K562 (cell line): Measurements from ENCODE around the gene ABCA8. TPM values are rescaled to one million over a fixed set of nuclear protein-coding genes. Genes with fewer than 3 reads are reported as not detected.

ENCODE experiments used
- ATAC-seq: fragments of 200-7000 bp; cut with Tn5 transposase; 3 replicates; pipeline ENCODE4 v1.9.1; 2020; ENCODE audit warnings: moderate library complexity
- BruUV-seq: library from RNA; stranded (reverse); fragments of 400-500 nt; replicated peaks from 2 replicates; lab custom pipeline; 2021; lab: Mats Ljungman, UMichigan
- CTCF ChIA-PET: fragments of 300-600 bp; formaldehyde crosslinking; extraction: SDS; loops from one replicate; lab custom pipeline; 2021; ENCODE audit warnings: low intra/inter-chr PET ratio; lab: Yijun Ruan, JAX
- POLR2A ChIA-PET: fragments of 300-600, 350-650 bp; sonication (Branson Sonifier 250); formaldehyde crosslinking; extraction: SDS; loops from one replicate; lab custom pipeline; 2021; ENCODE audit warnings: antibody characterized with exemption, inconsistent platforms; lab: Yijun Ruan, JAX
- DNase-seq, 4 experiments: peaks; one replicate each; pipeline versions ENCODE4 v3.0.0 to v3.0.0-alpha.2; 2011 to 2018; ENCODE audit warnings: low spot score in 3 of 4, mixed read lengths in 3 of 4; ENCODE audit errors: extremely low read depth in 1 of 4
- FAIRE-seq: peaks from 2 replicates; lab custom pipeline; 2011; peaks lifted over from hg19 to GRCh38; lab: Jason Lieb, UNC
- H2AFZ ChIP-seq: 2 replicates; pipeline ENCODE4 v1.6.0; 2011; ENCODE audit warnings: low read depth, low read length, control low read depth, inconsistent platforms
- H3K27ac ChIP-seq: fragments of 200-600 bp; 3 replicates; pipeline ENCODE4 v1.8.0; 2011; ENCODE audit warnings: low read depth, mild to moderate bottlenecking, control low read depth, inconsistent platforms, low read length, moderate library complexity, mixed read lengths; ENCODE audit errors: extremely low read depth
- H3K27me3 ChIP-seq, 2 experiments: fragments of 300-600 bp in 1 of 2; 2 replicates in 1 of 2; 3 replicates in 1 of 2; pipeline versions ENCODE4 v1.6.0 to v1.8.0; 2011; ENCODE audit warnings: inconsistent platforms in 2 of 2, low read length in 2 of 2, mild to moderate bottlenecking in 1 of 2, mixed read lengths in 1 of 2, moderate library complexity in 1 of 2; ENCODE audit not compliant: control insufficient read depth in 2 of 2, insufficient read depth in 2 of 2
- H3K36me3 ChIP-seq: fragments of 300-600 bp; 3 replicates; pipeline ENCODE4 v1.8.0; 2011; ENCODE audit warnings: mild to moderate bottlenecking, low read length, inconsistent platforms; ENCODE audit not compliant: control insufficient read depth, insufficient read depth
- H3K4me1 ChIP-seq, 2 experiments: fragments of 200-600 bp in 1 of 2; replicated peaks in 1 of 2; 2 replicates in 1 of 2; 3 replicates in 1 of 2; pipeline versions ENCODE4 v1.5.1 to v1.8.0; 2011; ENCODE audit warnings: inconsistent platforms in 2 of 2, low read length in 2 of 2, mild to moderate bottlenecking in 1 of 2, mixed read lengths in 1 of 2, moderate library complexity in 1 of 2; ENCODE audit not compliant: control insufficient read depth in 2 of 2, insufficient read depth in 2 of 2
- H3K4me2 ChIP-seq: 2 replicates; pipeline ENCODE4 v1.6.1; 2011; ENCODE audit warnings: low read length, control low read depth, inconsistent platforms, mixed read lengths; ENCODE audit not compliant: insufficient read depth
- H3K4me3 ChIP-seq: fragments of 200-600 bp; sonication (generic), shearing (Covaris generic); 2 replicates; pipeline ENCODE4 v1.5.1; 2016; ENCODE audit warnings: control low read depth, inconsistent platforms
- H3K79me2 ChIP-seq: fragments of 200-600 bp; 3 replicates; pipeline ENCODE4 v1.8.0; 2011; ENCODE audit warnings: low read length, inconsistent platforms; ENCODE audit not compliant: control insufficient read depth, insufficient read depth
- H3K9ac ChIP-seq, 2 experiments: 2 replicates each; pipeline versions ENCODE4 v1.6.0 to v1.6.1; 2011; ENCODE audit warnings: low read depth in 2 of 2, low read length in 2 of 2, control low read depth in 1 of 2, inconsistent platforms in 1 of 2, mild to moderate bottlenecking in 1 of 2, mixed read lengths in 1 of 2; ENCODE audit not compliant: insufficient read depth in 1 of 2
- H3K9me1 ChIP-seq: one replicate; pipeline ENCODE4 v1.6.0; 2011; ENCODE audit warnings: inconsistent platforms, mild to moderate bottlenecking, low read length, moderate library complexity; ENCODE audit not compliant: control insufficient read depth, insufficient read depth
- H3K9me3 ChIP-seq: replicated peaks from 2 replicates; pipeline ENCODE4 v1.5.1; 2011; ENCODE audit warnings: low read depth, low read length, inconsistent platforms; ENCODE audit not compliant: control insufficient read depth, insufficient read depth
- H4K20me1 ChIP-seq: replicated peaks from 2 replicates; pipeline ENCODE4 v1.6.1; 2011; ENCODE audit warnings: low read length, inconsistent platforms, mixed read lengths; ENCODE audit not compliant: control insufficient read depth, insufficient read depth
- BDP1 ChIP-seq: IDR thresholded peaks from 3 replicates; pipeline ENCODE4 v1.6.1; 2011; ENCODE audit not compliant: insufficient read length, insufficient read depth
- CEBPZ ChIP-seq: fragments of 150-350 bp; IDR thresholded peaks from 2 replicates; pipeline ENCODE4 v1.6.1; 2014; ENCODE audit warnings: low read depth, mild to moderate bottlenecking, low read length, borderline replicate concordance
- HDAC8 ChIP-seq: fragments of 450-650 bp; IDR thresholded peaks from 2 replicates; pipeline ENCODE4 v1.6.1; 2016; ENCODE audit warnings: mild to moderate bottlenecking, missing genetic modification characterization, moderate library complexity, missing compliant biosample characterization
- HMBOX1 ChIP-seq: sonication (generic); IDR thresholded peaks from 2 replicates; pipeline ENCODE4 v1.6.1; 2016
- HNRNPK ChIP-seq: fragments of 200-400 bp; formaldehyde crosslinking; IDR thresholded peaks from one replicate; pipeline ENCODE4 v1.6.1; 2018; ENCODE audit warnings: mild to moderate bottlenecking, low read depth, low read length; ENCODE audit not compliant: poor library complexity, severe bottlenecking
- KDM5B ChIP-seq: fragments of 200-600 bp; sonication (generic); IDR thresholded peaks from 2 replicates; pipeline ENCODE4 v1.6.1; 2012; ENCODE audit warnings: low read depth, mild to moderate bottlenecking, moderate library complexity, low read length, control low read depth, inconsistent platforms; ENCODE audit not compliant: insufficient replicate concordance
- LARP7 ChIP-seq: fragments of 450-650 bp; IDR thresholded peaks from 2 replicates; pipeline ENCODE4 v1.6.1; 2016
- MCM2 ChIP-seq: fragments of 450-650 bp; IDR thresholded peaks from 2 replicates; pipeline ENCODE4 v1.6.1; 2017; ENCODE audit warnings: low read depth, mild to moderate bottlenecking
- RFX5 ChIP-seq: IDR thresholded peaks from 2 replicates; pipeline ENCODE4 v1.6.1; 2011; ENCODE audit warnings: low read depth, mild to moderate bottlenecking, improper control_type of control experiment, low read length
- SNIP1 ChIP-seq: fragments of 450-650 bp; IDR thresholded peaks from 2 replicates; pipeline ENCODE4 v1.7.1; 2017; ENCODE audit warnings: low read depth, mild to moderate bottlenecking
- TBL1XR1 ChIP-seq, 2 experiments: IDR thresholded peaks; 2 replicates each; pipeline ENCODE4 v1.6.1; 2012; ENCODE audit warnings: improper control_type of control experiment in 2 of 2, low read length in 2 of 2, mild to moderate bottlenecking in 1 of 2
- TEAD1 ChIP-seq, 2 experiments: fragments of 450-650 bp in 1 of 2; sonication (generic) in 1 of 2; formaldehyde crosslinking; IDR thresholded peaks; 2 replicates each; pipeline versions ENCODE4 v1.4.0 to v1.8.0; 2020 to 2022; ENCODE audit warnings: mild to moderate bottlenecking in 2 of 2, missing genetic modification reagents in 1 of 2
- ZFPM2 ChIP-seq: fragments of 250-450 bp; sonication (Bioruptor Pico); IDR thresholded peaks from 2 replicates; pipeline ENCODE4 v1.5.1; 2022; ENCODE audit warnings: mild to moderate bottlenecking
- ZNF316 ChIP-seq: fragments of 450-650 bp; IDR thresholded peaks from 2 replicates; pipeline ENCODE4 v1.6.1; 2016
- ZNF354B ChIP-seq: fragments of 250-450 bp; sonication (Bioruptor Pico); IDR thresholded peaks from 2 replicates; pipeline ENCODE4 v1.4.0; 2020
- whole genome bisulfite sequencing: fragments of 100-300 bp; shearing (Covaris generic); methylation state at CpG from one replicate; pipeline ENCODE4 v1.1.6; 2016; ENCODE audit warnings: low coverage, mixed read lengths; ENCODE audit not compliant: insufficient coverage; ENCODE audit errors: missing lambda C conversion rate; 5-methylcytosine and 5-hydroxymethylcytosine counted together
- in situ Hi-C: fragments of 300-500 bp; cut with MboI; formaldehyde crosslinking; loops from 4 replicates; pipeline ENCODE4 v1.15.0; 2018; ENCODE audit warnings: inconsistent platforms, mixed read lengths
- intact Hi-C: fragments of 100-400 bp; cut with micrococcal nuclease; formaldehyde crosslinking; loops from 2 replicates; pipeline ENCODE4 v1.14.2; 2022
- polyA plus RNA-seq, 8 experiments: library from polyadenylated mRNA; depleted of rRNA in 4 of 8; stranded (reverse) in 5 of 8; unstranded in 3 of 8; fragments of >200 nt; fragmentation: Nextera tagmentation in 2 of 8; fragmentation: Illumina TruSeq in 1 of 8; extraction: Ambion mirVana in 2 of 8; extraction: Trizol in 1 of 8; gene quantifications; 2 replicates each; pipeline versions ENCODE4 v1.2.1 to v1.2.3, GENCODE V29; 2011 to 2014; ENCODE audit warnings: inconsistent platforms in 1 of 8, missing spikeins in 1 of 8
- total RNA-seq, 7 experiments: library from RNA; depleted of rRNA in 6 of 7; stranded (reverse); fragments of >200 nt in 6 of 7; fragmentation: Illumina TruSeq in 2 of 7; extraction: Trizol in 2 of 7; gene quantifications; 2 replicates each; pipeline versions ENCODE4 v1.2.1 to v1.2.3, GENCODE V29; 2011 to 2021; ENCODE audit warnings: low replicate concordance in 1 of 7

Gene ABCA8
- total and polyA plus RNA-seq, 9 of the 15 experiments (the other 6 are each of a cell fraction or from before 2014, with no cell fraction given) = 1.8 to 13.2 (median 12.0) TPM

- Histone ChIP-seq H3K4me1 (no peaks in the 10 kb centered on the region), H3K79me2 (no peaks in the 10 kb centered on the region), H3K27me3 (no peaks in the 10 kb centered on the region), H2AFZ (no peak overlapping the region), H3K9me1 (no peaks in the 10 kb centered on the region), H4K20me1 (no peaks in the 10 kb centered on the region), H3K36me3 (no peaks in the 10 kb centered on the region), H3K9ac (no peak overlapping the region), H3K27ac (no peak overlapping the region), H3K9me3 (no peaks in the 10 kb centered on the region), H3K4me2 (no peak overlapping the region)
- FAIRE-seq (no peak), ATAC-seq (no peak)
- ChIA-PET POLR2A (no interaction called here), CTCF (no interaction called here)
- in situ Hi-C loops = no loop called here
- intact Hi-C loops = no loop called here
- 0% methylated on average over 2 of the region's 2 CpGs for WGBS
- no TSS peak for BruUV-seq
- TF ChIP-seq TBL1XR1 (IDR thresholded peaks at IDR 0.05; ENCODE audit: low read length in 2 of 2) (no peak), CEBPZ (no peak), TEAD1 (CRISPR knock-in tag; IDR thresholded peaks at IDR 0.05) (no peak), HNRNPK (no peak), RFX5 (no peak), ZNF316 (no peak), LARP7 (no peak), SNIP1 (no peak), HDAC8 (tag) (no peak), KDM5B (no peak), HMBOX1 (no peak), ZFPM2 (CRISPR knock-in tag) (no peak), BDP1 (no peak), MCM2 (no peak), ZNF354B (CRISPR knock-in tag) (no peak)
- TF ChIP-seq, all 486 proteins: peak for 0
- H3K4me3 ChIP-seq = no peak overlapping the region
- no peak for DNase-seq
Observed at GRCh38 chr17:68830313-68830712, 124.9 kb downstream of the ABCA8 start.
